Subcutaneous abdominal adipose tissue (tissue), 5 donors: Measurements from ENCODE around the gene OTULINL.

Experiments used
- H3K27ac ChIP-seq: one replicate; pipeline ENCODE4 v1.7.0; 2013; ENCODE audit warnings: low read depth, mild to moderate bottlenecking, inconsistent platforms, low read length, moderate library complexity
- H3K27me3 ChIP-seq, 5 donors: one replicate each; pipeline ENCODE4 v1.7.0; 2013; ENCODE audit warnings: low read length in 5 of 5, inconsistent platforms in 1 of 5; ENCODE audit not compliant: control insufficient read depth in 5 of 5, insufficient read depth in 4 of 5
- H3K36me3 ChIP-seq, 5 donors: one replicate each; pipeline ENCODE4 v1.7.0; 2013; ENCODE audit warnings: low read length in 5 of 5; ENCODE audit not compliant: control insufficient read depth in 5 of 5, insufficient read depth in 5 of 5
- H3K4me1 ChIP-seq, 5 donors: one replicate each; pipeline ENCODE4 v1.7.0; 2013; ENCODE audit warnings: low read length in 5 of 5, mild to moderate bottlenecking in 3 of 5, moderate library complexity in 1 of 5; ENCODE audit not compliant: control insufficient read depth in 5 of 5, insufficient read depth in 5 of 5
- H3K4me3 ChIP-seq, 5 donors: one replicate each; pipeline ENCODE4 v1.7.0; 2013; ENCODE audit warnings: low read length in 5 of 5, low read depth in 1 of 5
- H3K9ac ChIP-seq, 5 donors: one replicate each; pipeline ENCODE4 v1.7.0; 2013; ENCODE audit warnings: low read length in 5 of 5, mild to moderate bottlenecking in 4 of 5, moderate library complexity in 3 of 5
- H3K9me3 ChIP-seq, 5 donors: one replicate each; pipeline ENCODE4 v1.7.0; 2013; ENCODE audit warnings: low read length in 5 of 5; ENCODE audit not compliant: control insufficient read depth in 5 of 5
- donor health status: healthy.
- donor health status: healthy.
- donor health status: healthy.
- donor health status: healthy.
- donor health status: healthy.

The OTULINL gene

GRCh38 chr5:14574891-14575508 lies 6.6 kb upstream of the OTULINL start:
- Histone ChIP-seq H3K27me3 (peaks cover 2 to 8% (median 5%) of the 10 kb centered on the region in 5 donors), H3K9me3 (peaks cover 0 to 2% (median 0%) of the 10 kb centered on the region in 5 donors), H3K9ac (no peak overlapping the region), H3K4me1 (peaks cover 0 to 4% (median 0%) of the 10 kb centered on the region in 5 donors), H3K36me3 (no peaks in the 10 kb centered on the region), H3K4me3 (no peak overlapping the region), H3K27ac (no peak overlapping the region)

- peaks cover 2 to 9% (median 5%) of the 10 kb centered on the region in 5 donors for H3K27me3 ChIP-seq
- peaks cover 0 to 2% (median 0%) of the 10 kb centered on the region in 5 donors for H3K9me3 ChIP-seq
- H3K9ac ChIP-seq: no peak overlapping the region
- no peak overlapping the region for H3K27ac ChIP-seq
- H3K4me3 ChIP-seq: no peak overlapping the region
- no peaks in the 10 kb centered on the region for H3K36me3 ChIP-seq
- peaks cover 0 to 12% (median 7%) of the 10 kb centered on the region in 5 donors for H3K4me1 ChIP-seq
Measured at GRCh38 chr5:14576206-14576605, 5.4 kb upstream of the OTULINL start.

- H3K9ac ChIP-seq: no peak overlapping the region
- no peaks in the 10 kb centered on the region for H3K36me3 ChIP-seq
- peaks cover 0 to 2% (median 0%) of the 10 kb centered on the region in 5 donors for H3K9me3 ChIP-seq
- no peak overlapping the region for H3K27ac ChIP-seq
- H3K4me3 ChIP-seq: no peak overlapping the region
- peaks cover 0 to 19% (median 13%) of the 10 kb centered on the region in 5 donors for H3K4me1 ChIP-seq
- peaks cover 2 to 9% (median 5%) of the 10 kb centered on the region in 5 donors for H3K27me3 ChIP-seq
Measured at GRCh38 chr5:14577079-14577725, 4.4 kb upstream of the OTULINL start.

- no peak overlapping the region for H3K9ac ChIP-seq
- H3K9me3 ChIP-seq: peaks cover 0 to 2% (median 0%) of the 10 kb centered on the region in 5 donors
- H3K4me1 ChIP-seq: peaks cover 0 to 26% (median 20%) of the 10 kb centered on the region in 5 donors
- no peak overlapping the region for H3K27ac ChIP-seq
- no peaks in the 10 kb centered on the region for H3K36me3 ChIP-seq
- peaks cover 2 to 9% (median 5%) of the 10 kb centered on the region in 5 donors for H3K27me3 ChIP-seq
- H3K4me3 ChIP-seq: no peak overlapping the region
Measured at GRCh38 chr5:14577971-14578370, 3.6 kb upstream of the OTULINL start.

DNA sequence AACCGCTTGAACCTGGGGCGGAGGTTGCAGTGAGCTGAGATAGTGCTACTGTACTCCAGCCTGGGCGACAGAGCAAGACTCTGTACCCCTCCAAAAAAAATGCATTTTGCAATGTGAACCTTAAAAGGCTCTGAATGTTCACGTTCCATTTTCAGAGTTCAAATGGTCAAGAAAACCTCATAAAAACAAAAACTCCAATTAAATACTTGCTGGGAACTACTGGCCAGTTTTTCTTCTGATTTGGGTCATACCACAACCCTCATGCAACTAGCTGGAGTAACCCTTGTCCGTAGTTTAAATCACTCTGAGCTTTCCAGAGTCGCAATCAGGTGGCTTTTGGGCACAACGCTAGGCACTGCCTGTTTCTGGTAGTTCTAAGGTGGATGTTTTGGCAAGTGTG lies 2.3 kb upstream of the OTULINL start:
- H3K4me3 ChIP-seq: no peak overlapping the region
- no peak overlapping the region for H3K9ac ChIP-seq
- peaks cover 0 to 27% (median 22%) of the 10 kb centered on the region in 5 donors for H3K4me1 ChIP-seq
- H3K9me3 ChIP-seq: peaks cover 0 to 2% (median 0%) of the 10 kb centered on the region in 5 donors
- H3K36me3 ChIP-seq: no peaks in the 10 kb centered on the region
- H3K27ac ChIP-seq: no peak overlapping the region
- H3K27me3 ChIP-seq: peaks cover 2 to 9% (median 5%) of the 10 kb centered on the region in 5 donors

- H3K9me3 ChIP-seq: peaks cover 0 to 2% (median 0%) of the 10 kb centered on the region in 5 donors
- H3K9ac ChIP-seq: no peak overlapping the region
- H3K36me3 ChIP-seq: no peaks in the 10 kb centered on the region
- no peak overlapping the region for H3K4me3 ChIP-seq
- H3K27ac ChIP-seq: no peak overlapping the region
- peaks cover 0 to 26% (median 22%) of the 10 kb centered on the region in 5 donors for H3K4me1 ChIP-seq
- peaks cover 2 to 9% (median 5%) of the 10 kb centered on the region in 5 donors for H3K27me3 ChIP-seq
Measured at GRCh38 chr5:14579731-14580397, 1.7 kb upstream of the OTULINL start.

GRCh38 chr5:14580398-14581034 lies 1.1 kb upstream of the OTULINL start:
- Histone ChIP-seq H3K27me3 (peaks cover 2 to 9% (median 5%) of the 10 kb centered on the region in 5 donors), H3K27ac (no peak overlapping the region), H3K9ac (no peak overlapping the region), H3K36me3 (no peaks in the 10 kb centered on the region), H3K4me1 (peaks cover 0 to 26% (median 22%) of the 10 kb centered on the region in 5 donors), H3K9me3 (peaks cover 0 to 2% (median 0%) of the 10 kb centered on the region in 5 donors), H3K4me3 (peak overlapping the region in 1 of 5 donors; percentile 68)

GRCh38 chr5:14581891-14582796 lies 552 bp downstream of the OTULINL start:
- Histone ChIP-seq H3K4me1 (peaks cover 0 to 26% (median 22%) of the 10 kb centered on the region in 5 donors), H3K36me3 (no peaks in the 10 kb centered on the region), H3K9me3 (peaks cover 0 to 2% (median 0%) of the 10 kb centered on the region in 5 donors), H3K9ac (peak overlapping the region in 4 of 5 donors; percentile 44 to 72 (median 65)), H3K27me3 (peaks cover 2 to 9% (median 5%) of the 10 kb centered on the region in 5 donors), H3K27ac (no peak overlapping the region), H3K4me3 (peak overlapping the region; percentile 50 to 80 (median 69))

GRCh38 chr5:14582797-14583137 lies 1.2 kb downstream of the OTULINL start:
- Histone ChIP-seq H3K27ac (no peak overlapping the region), H3K9me3 (peaks cover 0 to 2% (median 0%) of the 10 kb centered on the region in 5 donors), H3K9ac (no peak overlapping the region), H3K4me3 (peak overlapping the region; percentile 50 to 80 (median 69)), H3K36me3 (no peaks in the 10 kb centered on the region), H3K27me3 (peaks cover 2 to 9% (median 5%) of the 10 kb centered on the region in 5 donors), H3K4me1 (peaks cover 0 to 26% (median 22%) of the 10 kb centered on the region in 5 donors)
